HCT116 (cell line): Measurements from ENCODE around the gene TRIM26. TPM values are rescaled to one million over a fixed set of nuclear protein-coding genes. Genes with fewer than 3 reads are reported as not detected.

Source experiments
- ATAC-seq: fragments of 200-7000 bp; cut with Tn5 transposase; 2 replicates; pipeline ENCODE4 v1.9.1; 2020; ENCODE audit warnings: mild to moderate bottlenecking, moderate library complexity
- BruUV-seq: library from RNA; stranded (reverse); fragments of 400-500 nt; replicated peaks from 2 replicates; lab custom pipeline; 2021; lab: Mats Ljungman, UMichigan
- CTCF ChIA-PET: fragments of 300-600 bp; sonication (Branson Sonifier 250); formaldehyde crosslinking; loops from one replicate; lab custom pipeline; 2021; ENCODE audit warnings: antibody characterized with exemption; lab: Charles Lee
- POLR2A ChIA-PET: fragments of 300-600, 350-600 bp; sonication (Branson Sonifier 250); formaldehyde crosslinking; loops from one replicate; lab custom pipeline; 2021; ENCODE audit warnings: antibody characterized with exemption; lab: Charles Lee
- RAD21 ChIA-PET, 2 experiments: fragments of 300-600 bp; sonication (Branson Sonifier 250); formaldehyde crosslinking; loops; one replicate each; lab custom pipeline; 2023; ENCODE audit warnings: low total read pairs in 2 of 2; ENCODE audit not compliant: uncharacterized antibody in 2 of 2, unreplicated experiment in 2 of 2, low non-redundant PET in 1 of 2; lab: Charles Lee
- DNase-seq: peaks from one replicate; pipeline ENCODE4 v3.0.0-alpha.2; 2010; ENCODE audit warnings: low read depth, low spot score
- H2AFZ ChIP-seq: fragments of 200-600 bp; shearing (Covaris generic), sonication (generic); 2 replicates; pipeline ENCODE4 v1.6.1; 2017; ENCODE audit warnings: low read depth, mixed run types, mixed read lengths, antibody characterized with exemption, low read length; ENCODE audit not compliant: poor library complexity, severe bottlenecking
- H3K27ac ChIP-seq: 2 replicates; pipeline ENCODE4 v1.5.1; 2012; ENCODE audit warnings: low read depth, low read length
- H3K27me3 ChIP-seq: fragments of 200-600 bp; sonication (generic); 2 replicates; pipeline ENCODE4 v1.6.1; 2016; ENCODE audit warnings: mixed run types, low read length, mixed read lengths; ENCODE audit not compliant: insufficient read depth
- H3K36me3 ChIP-seq, 2 experiments: fragments of 200-500 bp in 1 of 2; fragments of 200-600 bp in 1 of 2; sonication (Bioruptor generic) in 1 of 2; sonication (generic) in 1 of 2; 2 replicates each; pipeline versions ENCODE4 v1.5.1 to v1.6.1; 2014 to 2016; ENCODE audit warnings: low read length in 2 of 2, inconsistent platforms in 1 of 2, mixed read lengths in 1 of 2, mixed run types in 1 of 2; ENCODE audit not compliant: insufficient read depth in 2 of 2, control insufficient read depth in 1 of 2
- H3K4me1 ChIP-seq, 2 experiments: fragments of 200-600 bp in 1 of 2; sonication (generic) in 1 of 2; 2 replicates each; pipeline versions ENCODE4 v1.5.1 to v1.6.1; 2012 to 2017; ENCODE audit warnings: low read length in 2 of 2, inconsistent platforms in 1 of 2, mild to moderate bottlenecking in 1 of 2, mixed read lengths in 1 of 2, mixed run types in 1 of 2, moderate library complexity in 1 of 2; ENCODE audit not compliant: insufficient read depth in 2 of 2, control insufficient read depth in 1 of 2
- H3K4me2 ChIP-seq: fragments of 200-600 bp; sonication (generic); 2 replicates; pipeline ENCODE4 v1.6.1; 2017; ENCODE audit warnings: mixed run types, low read length, mixed read lengths
- H3K4me3 ChIP-seq, 2 experiments: fragments of 200-600 bp in 1 of 2; sonication (generic) in 1 of 2; replicated peaks in 1 of 2; 2 replicates each; pipeline ENCODE4 v1.5.1; 2011 to 2016; ENCODE audit warnings: low read length in 2 of 2, control low read depth in 1 of 2, low read depth in 1 of 2, mild to moderate bottlenecking in 1 of 2, mixed read lengths in 1 of 2, mixed run types in 1 of 2
- H3K79me2 ChIP-seq: fragments of 200-600 bp; sonication (generic); 2 replicates; pipeline ENCODE4 v1.6.1; 2017; ENCODE audit warnings: mild to moderate bottlenecking, mixed run types, low read length, moderate library complexity, mixed read lengths; ENCODE audit not compliant: insufficient read depth
- H3K9ac ChIP-seq: fragments of 200-600 bp; sonication (generic); 2 replicates; pipeline ENCODE4 v1.6.1; 2016; ENCODE audit warnings: low read length, mixed read lengths
- H3K9me2 ChIP-seq: fragments of 200-600 bp; sonication (generic), shearing (Covaris generic); 2 replicates; pipeline ENCODE4 v1.6.1; 2017; ENCODE audit warnings: mixed run types, mild to moderate bottlenecking, moderate library complexity; ENCODE audit not compliant: insufficient read depth
- H3K9me3 ChIP-seq, 2 experiments: fragments of 200-500 bp in 1 of 2; fragments of 200-600 bp in 1 of 2; sonication (Bioruptor generic) in 1 of 2; sonication (generic) in 1 of 2; 2 replicates each; pipeline ENCODE4 v1.6.1; 2014 to 2017; ENCODE audit warnings: low read length in 2 of 2, mixed read lengths in 2 of 2, inconsistent platforms in 1 of 2, low read depth in 1 of 2, mild to moderate bottlenecking in 1 of 2, mixed run types in 1 of 2, moderate library complexity in 1 of 2; ENCODE audit not compliant: control insufficient read depth in 1 of 2, insufficient read depth in 1 of 2
- H4K20me1 ChIP-seq: fragments of 200-600 bp; sonication (generic), shearing (Covaris generic); 2 replicates; pipeline ENCODE4 v1.6.1; 2017; ENCODE audit warnings: mixed run types, mild to moderate bottlenecking, moderate library complexity; ENCODE audit not compliant: insufficient read depth
- ATF3 ChIP-seq: IDR thresholded peaks from 2 replicates; pipeline ENCODE4 v1.6.1; 2012
- CEBPB ChIP-seq: IDR thresholded peaks from 2 replicates; pipeline ENCODE4 v1.6.1; 2012; ENCODE audit warnings: low read depth
- CTCF ChIP-seq, 3 experiments: fragments of 200-600 bp in 1 of 3; sonication (generic) in 1 of 3; IDR thresholded peaks in 2 of 3; conservative IDR thresholded peaks in 1 of 3; 2 replicates each; pipeline ENCODE4 v1.5.1; 2012 to 2017; ENCODE audit warnings: low read depth in 2 of 3, low read length in 2 of 3, antibody characterized with exemption in 1 of 3, borderline replicate concordance in 1 of 3, control low read depth in 1 of 3, mild to moderate bottlenecking in 1 of 3, mixed read lengths in 1 of 3, mixed run types in 1 of 3, moderate library complexity in 1 of 3; ENCODE audit not compliant: insufficient read depth in 1 of 3
- EGR1 ChIP-seq: IDR thresholded peaks from 2 replicates; pipeline ENCODE4 v1.6.1; 2012; ENCODE audit warnings: low read depth
- EZH2 ChIP-seq: fragments of 200-600 bp; sonication (generic); IDR thresholded peaks from 2 replicates; pipeline ENCODE4 v1.6.1; 2017; ENCODE audit warnings: antibody characterized with exemption, mixed run types
- EZH2phosphoT487 ChIP-seq: fragments of 200-600 bp; IDR thresholded peaks from 2 replicates; pipeline ENCODE4 v1.6.1; 2018; ENCODE audit warnings: antibody characterized with exemption, borderline replicate concordance
- FOSL1 ChIP-seq: IDR thresholded peaks from 2 replicates; pipeline ENCODE4 v1.6.1; 2012; ENCODE audit warnings: low read depth
- MAX ChIP-seq: IDR thresholded peaks from 2 replicates; pipeline ENCODE4 v1.6.1; 2012
- POLR2AphosphoS5 ChIP-seq: IDR thresholded peaks from 2 replicates; pipeline ENCODE4 v1.6.1; 2011; ENCODE audit warnings: mild to moderate bottlenecking, low read depth, low read length, moderate library complexity
- SIN3A ChIP-seq: IDR thresholded peaks from 2 replicates; pipeline ENCODE4 v1.6.1; 2012; ENCODE audit warnings: low read depth
- YY1 ChIP-seq: IDR thresholded peaks from 2 replicates; pipeline ENCODE4 v1.6.1; 2011; ENCODE audit warnings: low read length, low read depth, moderate library complexity, mild to moderate bottlenecking; ENCODE audit not compliant: insufficient replicate concordance; ENCODE audit errors: extremely low read depth
- ZNF274 ChIP-seq: fragments of 200-500 bp; sonication (Bioruptor generic); IDR thresholded peaks from 2 replicates; pipeline ENCODE4 v1.6.1; 2014; ENCODE audit warnings: mild to moderate bottlenecking, low read depth, low read length, inconsistent platforms
- intact Hi-C: fragments of 100-400 bp; cut with micrococcal nuclease; formaldehyde crosslinking; loops from 2 replicates; pipeline ENCODE4 v1.10.0; 2022
- total RNA-seq: library from RNA; stranded (reverse); gene quantifications from one replicate; pipeline ENCODE4 v1.2.1, GENCODE V29; 2021; ENCODE audit not compliant: unreplicated experiment
- TF ChIP-seq, protein P1 (sequence below): IDR thresholded peaks from 2 replicates; pipeline ENCODE4 v1.6.1; 2012; ENCODE audit warnings: low read depth
- TF ChIP-seq, protein P2 (sequence below): IDR thresholded peaks from 2 replicates; pipeline ENCODE4 v1.6.1; 2011; ENCODE audit warnings: mild to moderate bottlenecking, low read length, moderate library complexity; ENCODE audit not compliant: insufficient replicate concordance; ENCODE audit errors: extremely low read depth

Gene TRIM26
- total RNA-seq, 1 experiment from 2014 or later, result 32.2 TPM

- no peak for TF ChIP-seq EZH2
- TF ChIP-seq CEBPB, result no peak
- no peak for TF ChIP-seq CTCF (IDR thresholded peaks at IDR 0.05 in 2 of 3, conservative IDR thresholded peaks at IDR 0.05 in 1 of 3; ENCODE audit: borderline replicate concordance in 1 of 3, insufficient read depth in 1 of 3, low read depth in 2 of 3, low read length in 2 of 3)
- TF ChIP-seq YY1, result no peak
- TF ChIP-seq EGR1, result no peak
- TF ChIP-seq FOSL1, result no peak
- TF ChIP-seq EZH2phosphoT487, result no peak
- TF ChIP-seq MAX, result no peak
- no peak for TF ChIP-seq POLR2AphosphoS5
- TF ChIP-seq, all 23 proteins: peak for 0
Measured at GRCh38 chr6:30194797-30195690, 18.2 kb downstream of the TRIM26 start (continued).

- H3K27ac ChIP-seq, result no peak overlapping the region
- H3K27me3 ChIP-seq, result no peaks in the 10 kb centered on the region
- DNase-seq (no peak), ATAC-seq (no peak)
- H4K20me1 ChIP-seq, result no peaks in the 10 kb centered on the region
- H3K9me2 ChIP-seq, result no peaks in the 10 kb centered on the region
- H3K9ac ChIP-seq, result no peak overlapping the region
- H2AFZ ChIP-seq, result no peak overlapping the region
- no peaks in the 10 kb centered on the region for H3K9me3 ChIP-seq
- H3K79me2 ChIP-seq, result no peaks in the 10 kb centered on the region
- POLR2A ChIA-PET, result no interaction called here
- CTCF ChIA-PET, result no interaction called here
- intact Hi-C loops, result no loop called here
- RAD21 ChIA-PET, result no interaction called here
- H3K4me2 ChIP-seq, result no peak overlapping the region
- H3K4me1 ChIP-seq, result no peaks in the 10 kb centered on the region
- H3K36me3 ChIP-seq, result peaks cover 15 to 17% of the 10 kb centered on the region in 2 experiments; a peak in 3 of 4 replicates
- no TSS peak for BruUV-seq
- H3K4me3 ChIP-seq, result no peak overlapping the region
- TF ChIP-seq ATF3 (no peak), EGR1 (no peak), YY1 (no peak), CEBPB (no peak), ZNF274 (no peak), SIN3A (no peak)
- TF ChIP-seq, protein P1, sequence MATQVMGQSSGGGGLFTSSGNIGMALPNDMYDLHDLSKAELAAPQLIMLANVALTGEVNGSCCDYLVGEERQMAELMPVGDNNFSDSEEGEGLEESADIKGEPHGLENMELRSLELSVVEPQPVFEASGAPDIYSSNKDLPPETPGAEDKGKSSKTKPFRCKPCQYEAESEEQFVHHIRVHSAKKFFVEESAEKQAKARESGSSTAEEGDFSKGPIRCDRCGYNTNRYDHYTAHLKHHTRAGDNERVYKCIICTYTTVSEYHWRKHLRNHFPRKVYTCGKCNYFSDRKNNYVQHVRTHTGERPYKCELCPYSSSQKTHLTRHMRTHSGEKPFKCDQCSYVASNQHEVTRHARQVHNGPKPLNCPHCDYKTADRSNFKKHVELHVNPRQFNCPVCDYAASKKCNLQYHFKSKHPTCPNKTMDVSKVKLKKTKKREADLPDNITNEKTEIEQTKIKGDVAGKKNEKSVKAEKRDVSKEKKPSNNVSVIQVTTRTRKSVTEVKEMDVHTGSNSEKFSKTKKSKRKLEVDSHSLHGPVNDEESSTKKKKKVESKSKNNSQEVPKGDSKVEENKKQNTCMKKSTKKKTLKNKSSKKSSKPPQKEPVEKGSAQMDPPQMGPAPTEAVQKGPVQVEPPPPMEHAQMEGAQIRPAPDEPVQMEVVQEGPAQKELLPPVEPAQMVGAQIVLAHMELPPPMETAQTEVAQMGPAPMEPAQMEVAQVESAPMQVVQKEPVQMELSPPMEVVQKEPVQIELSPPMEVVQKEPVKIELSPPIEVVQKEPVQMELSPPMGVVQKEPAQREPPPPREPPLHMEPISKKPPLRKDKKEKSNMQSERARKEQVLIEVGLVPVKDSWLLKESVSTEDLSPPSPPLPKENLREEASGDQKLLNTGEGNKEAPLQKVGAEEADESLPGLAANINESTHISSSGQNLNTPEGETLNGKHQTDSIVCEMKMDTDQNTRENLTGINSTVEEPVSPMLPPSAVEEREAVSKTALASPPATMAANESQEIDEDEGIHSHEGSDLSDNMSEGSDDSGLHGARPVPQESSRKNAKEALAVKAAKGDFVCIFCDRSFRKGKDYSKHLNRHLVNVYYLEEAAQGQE, result no peak
- TF ChIP-seq, protein P2, sequence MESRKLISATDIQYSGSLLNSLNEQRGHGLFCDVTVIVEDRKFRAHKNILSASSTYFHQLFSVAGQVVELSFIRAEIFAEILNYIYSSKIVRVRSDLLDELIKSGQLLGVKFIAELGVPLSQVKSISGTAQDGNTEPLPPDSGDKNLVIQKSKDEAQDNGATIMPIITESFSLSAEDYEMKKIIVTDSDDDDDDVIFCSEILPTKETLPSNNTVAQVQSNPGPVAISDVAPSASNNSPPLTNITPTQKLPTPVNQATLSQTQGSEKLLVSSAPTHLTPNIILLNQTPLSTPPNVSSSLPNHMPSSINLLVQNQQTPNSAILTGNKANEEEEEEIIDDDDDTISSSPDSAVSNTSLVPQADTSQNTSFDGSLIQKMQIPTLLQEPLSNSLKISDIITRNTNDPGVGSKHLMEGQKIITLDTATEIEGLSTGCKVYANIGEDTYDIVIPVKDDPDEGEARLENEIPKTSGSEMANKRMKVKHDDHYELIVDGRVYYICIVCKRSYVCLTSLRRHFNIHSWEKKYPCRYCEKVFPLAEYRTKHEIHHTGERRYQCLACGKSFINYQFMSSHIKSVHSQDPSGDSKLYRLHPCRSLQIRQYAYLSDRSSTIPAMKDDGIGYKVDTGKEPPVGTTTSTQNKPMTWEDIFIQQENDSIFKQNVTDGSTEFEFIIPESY, result no peak
- TF ChIP-seq, all 23 proteins: peak for 0
Measured at GRCh38 chr6:30192076-30192475, 21.1 kb downstream of the TRIM26 start.
